Transverse colon (tissue), 4 donors: ENCODE results near the gene GLIS1.

ENCODE experiments used
- CTCF ChIP-seq, 5 experiments: fragments of 200-600 bp in 3 of 5; fragments of 450-650 bp in 2 of 5; sonication (generic) in 3 of 5; IDR thresholded peaks; 1 replicate in 2 of 5; 2 replicates in 3 of 5; pipeline ENCODE4 v1.5.1; 2016 to 2017; ENCODE audit warnings: antibody characterized with exemption in 5 of 5, inconsistent platforms in 3 of 5, mild to moderate bottlenecking in 2 of 5, moderate library complexity in 1 of 5
- POLR2A ChIP-seq: fragments of 450-650 bp; IDR thresholded peaks from one replicate; pipeline ENCODE4 v1.6.1; 2016; ENCODE audit warnings: antibody characterized with exemption, mild to moderate bottlenecking, moderate library complexity
- POLR2AphosphoS5 ChIP-seq, 3 donors: sonication (generic); formaldehyde crosslinking; IDR thresholded peaks; one replicate each; pipeline ENCODE4 v1.6.1; 2016; ENCODE audit warnings: antibody characterized with exemption in 3 of 3

- TF ChIP-seq CTCF (IDR thresholded peaks at IDR 0.05) (no peak), POLR2A (no peak), POLR2AphosphoS5 (IDR thresholded peaks at IDR 0.05) (no peak)
Observed at GRCh38 chr1:53599481-53599880, 139.5 kb downstream of the GLIS1 start.
